Measurements from ENCODE around the gene INSL3. TPM values are rescaled to one million over a fixed set of nuclear protein-coding genes. Genes with fewer than 3 reads are reported as not detected.

Gene INSL3
- total RNA-seq, 1 experiment from 2014 or later, result not detected

DNA sequence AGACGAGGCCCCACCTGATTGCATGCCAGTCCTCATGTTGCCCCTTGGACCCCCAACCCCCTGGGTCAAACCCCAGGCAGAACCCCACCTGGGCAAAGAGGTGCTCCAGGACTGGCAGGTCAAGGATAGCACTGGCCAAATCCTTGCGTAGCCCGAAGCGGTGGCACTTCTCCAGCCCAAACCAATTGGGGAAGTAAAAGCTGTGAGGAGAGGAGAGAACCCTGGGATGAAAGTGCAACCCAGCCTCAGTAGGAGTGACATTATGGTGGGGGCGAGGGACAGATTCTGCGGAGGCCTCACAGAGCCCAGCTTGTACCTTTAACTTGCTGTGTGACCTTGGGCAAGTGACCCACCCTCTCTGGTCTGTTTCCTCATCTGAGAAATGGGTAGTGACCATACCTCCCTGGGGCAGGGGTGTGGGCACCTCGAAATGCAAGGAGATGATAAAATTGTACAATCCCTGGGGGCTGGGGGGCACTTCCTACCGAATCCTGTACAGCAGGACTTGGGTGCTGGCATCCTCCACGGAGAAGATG is 22.0 kb upstream of the INSL3 start:
- BruUV-seq (replicated peaks), result no TSS peak
- no peak for DNase-seq (ENCODE audit: low spot score)
- no peaks in the 10 kb centered on the region for H3K36me3 ChIP-seq (ENCODE audit: insufficient read depth, low read length, poor library complexity, severe bottlenecking)
- H3K4me3 ChIP-seq (ENCODE audit: low read depth, low read length, poor library complexity, severe bottlenecking), result no peak overlapping the region
- H3K4me1 ChIP-seq (ENCODE audit: insufficient read depth, low read length, poor library complexity, severe bottlenecking), result peaks cover 23% of the 10 kb centered on the region
- ChIA-PET POLR2A (ENCODE audit: low non-redundant PET) (no interaction called here), CTCF (no interaction called here)
- H3K9me3 ChIP-seq (ENCODE audit: low read depth, low read length, poor library complexity, severe bottlenecking), result no peaks in the 10 kb centered on the region
- no peak overlapping the region for H3K27ac ChIP-seq (ENCODE audit: low read depth, low read length, poor library complexity, severe bottlenecking)
- no peaks in the 10 kb centered on the region for H3K27me3 ChIP-seq (replicated peaks; ENCODE audit: insufficient read depth, low read depth, low read length, poor library complexity)
- intact Hi-C loops (cut with micrococcal nuclease; ENCODE audit: unreplicated experiment), result no loop called here
- TF ChIP-seq, protein P1, sequence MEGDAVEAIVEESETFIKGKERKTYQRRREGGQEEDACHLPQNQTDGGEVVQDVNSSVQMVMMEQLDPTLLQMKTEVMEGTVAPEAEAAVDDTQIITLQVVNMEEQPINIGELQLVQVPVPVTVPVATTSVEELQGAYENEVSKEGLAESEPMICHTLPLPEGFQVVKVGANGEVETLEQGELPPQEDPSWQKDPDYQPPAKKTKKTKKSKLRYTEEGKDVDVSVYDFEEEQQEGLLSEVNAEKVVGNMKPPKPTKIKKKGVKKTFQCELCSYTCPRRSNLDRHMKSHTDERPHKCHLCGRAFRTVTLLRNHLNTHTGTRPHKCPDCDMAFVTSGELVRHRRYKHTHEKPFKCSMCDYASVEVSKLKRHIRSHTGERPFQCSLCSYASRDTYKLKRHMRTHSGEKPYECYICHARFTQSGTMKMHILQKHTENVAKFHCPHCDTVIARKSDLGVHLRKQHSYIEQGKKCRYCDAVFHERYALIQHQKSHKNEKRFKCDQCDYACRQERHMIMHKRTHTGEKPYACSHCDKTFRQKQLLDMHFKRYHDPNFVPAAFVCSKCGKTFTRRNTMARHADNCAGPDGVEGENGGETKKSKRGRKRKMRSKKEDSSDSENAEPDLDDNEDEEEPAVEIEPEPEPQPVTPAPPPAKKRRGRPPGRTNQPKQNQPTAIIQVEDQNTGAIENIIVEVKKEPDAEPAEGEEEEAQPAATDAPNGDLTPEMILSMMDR (conservative IDR thresholded peaks at IDR 0.05; ENCODE audit: low read depth, low read length), result no peak
- no peak for TF ChIP-seq EZH2 (IDR thresholded peaks at IDR 0.05; ENCODE audit: borderline replicate concordance, low read depth, low read length, poor library complexity, severe bottlenecking)

GRCh38 chr19:17842663-17843291 is 21.5 kb upstream of the INSL3 start:
- intact Hi-C loops (cut with micrococcal nuclease; ENCODE audit: unreplicated experiment), result no loop called here
- TF ChIP-seq, protein P1 (conservative IDR thresholded peaks at IDR 0.05; ENCODE audit: low read depth, low read length), result no peak
- no peak for TF ChIP-seq EZH2 (IDR thresholded peaks at IDR 0.05; ENCODE audit: borderline replicate concordance, low read depth, low read length, poor library complexity, severe bottlenecking)
- Histone ChIP-seq H3K36me3 (ENCODE audit: insufficient read depth, low read length, poor library complexity, severe bottlenecking) (no peaks in the 10 kb centered on the region), H3K9me3 (ENCODE audit: low read depth, low read length, poor library complexity, severe bottlenecking) (no peaks in the 10 kb centered on the region), H3K27ac (ENCODE audit: low read depth, low read length, poor library complexity, severe bottlenecking) (peak overlapping the region; percentile 66), H3K4me3 (ENCODE audit: low read depth, low read length, poor library complexity, severe bottlenecking) (peak overlapping the region; percentile 47), H3K4me1 (ENCODE audit: insufficient read depth, low read length, poor library complexity, severe bottlenecking) (peaks cover 18% of the 10 kb centered on the region), H3K27me3 (replicated peaks; ENCODE audit: insufficient read depth, low read depth, low read length, poor library complexity) (no peaks in the 10 kb centered on the region)
- ChIA-PET CTCF (no interaction called here), POLR2A (ENCODE audit: low non-redundant PET) (no interaction called here)
- BruUV-seq (replicated peaks), result no TSS peak
- DNase-seq (ENCODE audit: low spot score), result no peak

DNA sequence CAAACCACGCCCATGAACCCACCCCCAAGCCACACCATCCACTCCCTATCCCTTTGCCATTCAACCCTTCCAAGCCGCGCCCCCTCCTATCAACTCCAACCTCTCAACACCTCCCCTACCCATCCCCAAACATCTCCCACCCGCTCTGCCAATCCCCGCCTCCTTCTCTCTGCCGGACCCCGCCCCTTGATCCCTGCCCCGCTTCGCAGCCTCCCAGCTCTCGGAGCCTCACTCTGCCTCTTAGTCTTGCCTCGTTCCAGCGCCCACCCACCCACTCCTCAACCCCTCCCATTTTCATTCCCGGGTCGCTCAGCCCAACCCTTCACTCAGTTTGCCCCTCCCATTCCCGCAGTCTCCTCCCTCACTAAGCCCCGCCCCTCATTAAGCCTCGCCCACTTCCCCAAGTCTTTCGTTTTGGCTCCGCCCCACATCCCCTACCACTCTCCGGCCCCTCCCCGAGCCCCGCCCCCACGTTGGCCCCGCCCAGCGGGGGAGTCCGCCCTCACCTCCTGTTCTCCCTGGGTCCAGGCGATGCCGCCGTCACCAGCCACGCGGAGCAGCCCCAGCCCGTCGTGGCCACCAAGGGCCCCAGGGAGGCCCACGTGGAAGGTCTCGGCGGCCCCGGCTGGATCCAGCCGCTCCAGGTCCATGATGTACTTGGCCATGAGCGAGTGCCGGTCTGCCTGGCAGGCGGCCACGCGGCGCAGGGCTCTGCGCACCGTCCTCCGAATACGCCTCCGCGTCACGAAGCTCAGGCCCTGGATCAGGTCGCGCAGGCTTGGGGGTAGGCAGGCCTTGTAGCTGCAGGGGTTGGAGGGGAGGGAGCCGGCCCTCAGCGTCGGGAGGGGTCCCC is 20.7 kb upstream of the INSL3 start:
- ChIA-PET POLR2A (ENCODE audit: low non-redundant PET) (interaction anchor here (0.6 kb wide), 1 partner anchor 587 kb away, joined by 4 read pairs; no protein-coding TSS in a partner anchor), CTCF (interaction anchor here (0.5 to 1.0 kb wide), 2 partner anchors 11 to 17 kb away, joined by 3 to 16 read pairs; partner anchors contain the start of gene RPL18A)
- Histone ChIP-seq H3K4me3 (ENCODE audit: low read depth, low read length, poor library complexity, severe bottlenecking) (peak overlapping the region; percentile 47), H3K27ac (ENCODE audit: low read depth, low read length, poor library complexity, severe bottlenecking) (peak overlapping the region; percentile 66), H3K4me1 (ENCODE audit: insufficient read depth, low read length, poor library complexity, severe bottlenecking) (peaks cover 16% of the 10 kb centered on the region), H3K9me3 (ENCODE audit: low read depth, low read length, poor library complexity, severe bottlenecking) (no peaks in the 10 kb centered on the region), H3K27me3 (replicated peaks; ENCODE audit: insufficient read depth, low read depth, low read length, poor library complexity) (no peaks in the 10 kb centered on the region), H3K36me3 (ENCODE audit: insufficient read depth, low read length, poor library complexity, severe bottlenecking) (no peaks in the 10 kb centered on the region)
- BruUV-seq (replicated peaks), result no TSS peak
- DNase-seq (ENCODE audit: low spot score), result peak; percentile 94
- no peak for TF ChIP-seq EZH2 (IDR thresholded peaks at IDR 0.05; ENCODE audit: borderline replicate concordance, low read depth, low read length, poor library complexity, severe bottlenecking)
- TF ChIP-seq, protein P1 (conservative IDR thresholded peaks at IDR 0.05; ENCODE audit: low read depth, low read length), result no peak
- intact Hi-C loops (cut with micrococcal nuclease; ENCODE audit: unreplicated experiment), result no loop called here
